K562 (cell line): Measurements from ENCODE around the gene TMED8. TPM values are rescaled to one million over a fixed set of nuclear protein-coding genes. Genes with fewer than 3 reads are reported as not detected.

Experiments used
- ATAC-seq: fragments of 200-7000 bp; cut with Tn5 transposase; 3 replicates; pipeline ENCODE4 v1.9.1; 2020; ENCODE audit warnings: moderate library complexity
- BruUV-seq: library from RNA; stranded (reverse); fragments of 400-500 nt; replicated peaks from 2 replicates; lab custom pipeline; 2021; lab: Mats Ljungman, UMichigan
- CTCF ChIA-PET: fragments of 300-600 bp; formaldehyde crosslinking; extraction: SDS; loops from one replicate; lab custom pipeline; 2021; ENCODE audit warnings: low intra/inter-chr PET ratio; lab: Yijun Ruan, JAX
- POLR2A ChIA-PET: fragments of 300-600, 350-650 bp; sonication (Branson Sonifier 250); formaldehyde crosslinking; extraction: SDS; loops from one replicate; lab custom pipeline; 2021; ENCODE audit warnings: antibody characterized with exemption, inconsistent platforms; lab: Yijun Ruan, JAX
- DNase-seq, 4 experiments: peaks; one replicate each; pipeline versions ENCODE4 v3.0.0 to v3.0.0-alpha.2; 2011 to 2018; ENCODE audit warnings: low spot score in 3 of 4, mixed read lengths in 3 of 4; ENCODE audit errors: extremely low read depth in 1 of 4
- FAIRE-seq: peaks from 2 replicates; lab custom pipeline; 2011; peaks lifted over from hg19 to GRCh38; lab: Jason Lieb, UNC
- H2AFZ ChIP-seq: 2 replicates; pipeline ENCODE4 v1.6.0; 2011; ENCODE audit warnings: low read depth, low read length, control low read depth, inconsistent platforms
- H3K27ac ChIP-seq: fragments of 200-600 bp; 3 replicates; pipeline ENCODE4 v1.8.0; 2011; ENCODE audit warnings: low read depth, mild to moderate bottlenecking, control low read depth, inconsistent platforms, low read length, moderate library complexity, mixed read lengths; ENCODE audit errors: extremely low read depth
- H3K27me3 ChIP-seq, 2 experiments: fragments of 300-600 bp in 1 of 2; 2 replicates in 1 of 2; 3 replicates in 1 of 2; pipeline versions ENCODE4 v1.6.0 to v1.8.0; 2011; ENCODE audit warnings: inconsistent platforms in 2 of 2, low read length in 2 of 2, mild to moderate bottlenecking in 1 of 2, mixed read lengths in 1 of 2, moderate library complexity in 1 of 2; ENCODE audit not compliant: control insufficient read depth in 2 of 2, insufficient read depth in 2 of 2
- H3K36me3 ChIP-seq: fragments of 300-600 bp; 3 replicates; pipeline ENCODE4 v1.8.0; 2011; ENCODE audit warnings: mild to moderate bottlenecking, low read length, inconsistent platforms; ENCODE audit not compliant: control insufficient read depth, insufficient read depth
- H3K4me1 ChIP-seq, 2 experiments: fragments of 200-600 bp in 1 of 2; replicated peaks in 1 of 2; 2 replicates in 1 of 2; 3 replicates in 1 of 2; pipeline versions ENCODE4 v1.5.1 to v1.8.0; 2011; ENCODE audit warnings: inconsistent platforms in 2 of 2, low read length in 2 of 2, mild to moderate bottlenecking in 1 of 2, mixed read lengths in 1 of 2, moderate library complexity in 1 of 2; ENCODE audit not compliant: control insufficient read depth in 2 of 2, insufficient read depth in 2 of 2
- H3K4me2 ChIP-seq: 2 replicates; pipeline ENCODE4 v1.6.1; 2011; ENCODE audit warnings: low read length, control low read depth, inconsistent platforms, mixed read lengths; ENCODE audit not compliant: insufficient read depth
- H3K4me3 ChIP-seq: fragments of 200-600 bp; sonication (generic), shearing (Covaris generic); 2 replicates; pipeline ENCODE4 v1.5.1; 2016; ENCODE audit warnings: control low read depth, inconsistent platforms
- H3K79me2 ChIP-seq: fragments of 200-600 bp; 3 replicates; pipeline ENCODE4 v1.8.0; 2011; ENCODE audit warnings: low read length, inconsistent platforms; ENCODE audit not compliant: control insufficient read depth, insufficient read depth
- H3K9ac ChIP-seq, 2 experiments: 2 replicates each; pipeline versions ENCODE4 v1.6.0 to v1.6.1; 2011; ENCODE audit warnings: low read depth in 2 of 2, low read length in 2 of 2, control low read depth in 1 of 2, inconsistent platforms in 1 of 2, mild to moderate bottlenecking in 1 of 2, mixed read lengths in 1 of 2; ENCODE audit not compliant: insufficient read depth in 1 of 2
- H3K9me1 ChIP-seq: one replicate; pipeline ENCODE4 v1.6.0; 2011; ENCODE audit warnings: inconsistent platforms, mild to moderate bottlenecking, low read length, moderate library complexity; ENCODE audit not compliant: control insufficient read depth, insufficient read depth
- H3K9me3 ChIP-seq: replicated peaks from 2 replicates; pipeline ENCODE4 v1.5.1; 2011; ENCODE audit warnings: low read depth, low read length, inconsistent platforms; ENCODE audit not compliant: control insufficient read depth, insufficient read depth
- H4K20me1 ChIP-seq: replicated peaks from 2 replicates; pipeline ENCODE4 v1.6.1; 2011; ENCODE audit warnings: low read length, inconsistent platforms, mixed read lengths; ENCODE audit not compliant: control insufficient read depth, insufficient read depth
- HBP1 ChIP-seq: fragments of 450-650 bp; formaldehyde crosslinking; IDR thresholded peaks from 2 replicates; pipeline ENCODE4 v1.4.0; 2022; ENCODE audit warnings: missing genetic modification characterization
- PML ChIP-seq: IDR thresholded peaks from 2 replicates; pipeline ENCODE4 v1.6.1; 2012; ENCODE audit warnings: low read length, inconsistent platforms
- SREBF1 ChIP-seq: fragments of 150-350 bp; IDR thresholded peaks from 2 replicates; pipeline ENCODE4 v1.6.1; 2014; ENCODE audit warnings: antibody characterized with exemption, low read depth, low read length, borderline replicate concordance
- SRSF9 ChIP-seq: fragments of 200-400 bp; formaldehyde crosslinking; IDR thresholded peaks from 2 replicates; pipeline ENCODE4 v1.6.1; 2017; ENCODE audit warnings: low read depth, low read length, borderline replicate concordance
- U2AF1 ChIP-seq: fragments of 200-400 bp; formaldehyde crosslinking; optimal IDR thresholded peaks from 2 replicates; pipeline ENCODE3; 2017; ENCODE audit warnings: mild to moderate bottlenecking, low read depth, low read length, moderate library complexity
- ZBTB43 ChIP-seq: sonication (generic); formaldehyde crosslinking; IDR thresholded peaks from 2 replicates; pipeline ENCODE4 v1.8.0; 2023; ENCODE audit warnings: mild to moderate bottlenecking, missing genetic modification reagents
- ZNF24 ChIP-seq: fragments of 450-650 bp; IDR thresholded peaks from 2 replicates; pipeline ENCODE4 v1.6.1; 2016
- ZNF75A ChIP-seq: fragments of 450-650 bp; formaldehyde crosslinking; IDR thresholded peaks from 2 replicates; pipeline ENCODE4 v1.4.0; 2020; ENCODE audit warnings: mild to moderate bottlenecking
- WGBS: fragments of 100-300 bp; shearing (Covaris generic); methylation state at CpG from one replicate; pipeline ENCODE4 v1.1.6; 2016; ENCODE audit warnings: low coverage, mixed read lengths; ENCODE audit not compliant: insufficient coverage; ENCODE audit errors: missing lambda C conversion rate; 5-methylcytosine and 5-hydroxymethylcytosine counted together
- in situ Hi-C: fragments of 300-500 bp; cut with MboI; formaldehyde crosslinking; loops from 4 replicates; pipeline ENCODE4 v1.15.0; 2018; ENCODE audit warnings: inconsistent platforms, mixed read lengths
- intact Hi-C: fragments of 100-400 bp; cut with micrococcal nuclease; formaldehyde crosslinking; loops from 2 replicates; pipeline ENCODE4 v1.14.2; 2022
- polyA plus RNA-seq, 8 experiments: library from polyadenylated mRNA; depleted of rRNA in 4 of 8; stranded (reverse) in 5 of 8; unstranded in 3 of 8; fragments of >200 nt; fragmentation: Nextera tagmentation in 2 of 8; fragmentation: Illumina TruSeq in 1 of 8; extraction: Ambion mirVana in 2 of 8; extraction: Trizol in 1 of 8; gene quantifications; 2 replicates each; pipeline versions ENCODE4 v1.2.1 to v1.2.3, GENCODE V29; 2011 to 2014; ENCODE audit warnings: inconsistent platforms in 1 of 8, missing spikeins in 1 of 8
- total RNA-seq, 7 experiments: library from RNA; depleted of rRNA in 6 of 7; stranded (reverse); fragments of >200 nt in 6 of 7; fragmentation: Illumina TruSeq in 2 of 7; extraction: Trizol in 2 of 7; gene quantifications; 2 replicates each; pipeline versions ENCODE4 v1.2.1 to v1.2.3, GENCODE V29; 2011 to 2021; ENCODE audit warnings: low replicate concordance in 1 of 7

The TMED8 gene
- total and polyA plus RNA-seq, 9 of the 15 experiments (the other 6 are each of a cell fraction or from before 2014, with no cell fraction given): 3.3 to 17.4 (median 12.0) TPM

DNA sequence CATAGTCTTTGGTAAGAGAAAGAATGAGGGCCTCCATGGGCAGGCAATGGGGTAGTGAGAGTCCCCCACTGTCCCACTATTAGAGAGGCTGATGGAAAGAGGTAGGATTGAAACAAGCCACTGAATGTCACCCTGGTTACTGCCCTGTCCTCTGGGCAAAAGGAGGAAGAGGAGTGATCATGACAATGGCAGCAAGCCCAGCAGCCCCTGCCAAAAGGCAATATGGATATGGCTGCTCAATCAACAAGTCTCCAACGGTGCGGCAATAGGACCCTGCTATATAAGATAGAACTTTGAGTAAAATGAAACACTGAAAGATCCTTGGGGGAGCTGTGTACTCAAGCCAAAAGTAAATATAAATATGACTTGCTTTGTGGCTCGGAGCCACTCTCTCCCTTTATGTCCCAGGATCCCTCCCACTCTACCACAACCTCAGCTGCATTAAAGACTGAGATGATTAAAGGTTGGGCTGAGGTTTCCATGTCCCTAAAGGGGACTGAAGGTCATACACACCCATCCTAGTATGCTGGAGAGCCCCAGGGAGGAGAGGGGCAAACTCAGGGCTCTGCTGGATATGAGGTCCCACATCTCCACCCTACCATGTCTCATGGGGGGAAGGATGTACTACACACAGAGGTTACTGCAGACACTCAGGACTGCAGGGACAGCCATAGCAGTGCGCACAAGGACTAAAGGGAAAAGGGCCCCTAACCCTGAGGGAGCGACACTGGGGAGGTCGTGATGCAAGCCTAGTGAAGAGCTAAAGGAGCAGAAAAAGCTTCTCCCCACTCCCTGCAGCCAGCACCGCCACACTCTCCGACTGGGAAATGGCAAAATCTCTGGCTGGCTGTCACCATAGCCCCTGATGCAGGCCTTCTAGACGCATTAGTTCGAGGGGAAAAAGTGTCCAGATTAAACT is 62.1 kb downstream of the TMED8 start:
- no peak overlapping the region for H2AFZ ChIP-seq
- BruUV-seq: no TSS peak
- no peak overlapping the region for H3K27ac ChIP-seq
- H3K36me3 ChIP-seq: 0 out of 3 replicates have a peak, but pooled peaks cover 3% of the 10 kb centered on the region
- H3K27me3 ChIP-seq: no peaks in the 10 kb centered on the region
- H3K79me2 ChIP-seq: peaks cover 7% of the 10 kb centered on the region; the same call in 2 of the 3 replicates
- no peak for TF ChIP-seq SRSF9
- TF ChIP-seq HBP1: no peak
- no peak for TF ChIP-seq ZNF75A (CRISPR knock-in tag)
- no peak for TF ChIP-seq U2AF1
- TF ChIP-seq ZNF24: no peak
- no peak for TF ChIP-seq PML
- no peak for TF ChIP-seq ZBTB43 (CRISPR knock-in tag)
- TF ChIP-seq SREBF1: no peak
- intact Hi-C loops: no loop called here
- no peak overlapping the region for H3K4me3 ChIP-seq
- DNase-seq (no peak), ATAC-seq (no peak), FAIRE-seq (no peak)
- peaks cover 3% of the 10 kb centered on the region for H3K9me1 ChIP-seq
- H3K4me2 ChIP-seq: no peak overlapping the region
- POLR2A ChIA-PET: interaction anchor here (0.6 to 1.6 kb wide), 3 partner anchors 8 to 161 kb away, joined by 3 to 4 read pairs (median 3); no protein-coding TSS in a partner anchor
- no peaks in the 10 kb centered on the region for H3K9me3 ChIP-seq
- WGBS: 76% methylated on average over 7 of the region's 10 CpGs
- H3K9ac ChIP-seq: peak overlapping the region in 1 of 2 experiments; percentile 1; a peak in 1 of 4 replicates
- CTCF ChIA-PET: interaction anchor here (1.6 to 2.2 kb wide), 2 partner anchors 11 to 14 kb away, joined by 4 to 11 read pairs; no protein-coding TSS in a partner anchor
- in situ Hi-C loops: no loop called here
- H3K4me1 ChIP-seq: peaks cover 0 to 4% of the 10 kb centered on the region in 2 experiments; a peak in 2 of 5 replicates
- 0 out of 2 replicates have a peak, but pooled peaks cover 3% of the 10 kb centered on the region for H4K20me1 ChIP-seq
